Peyer's patch (tissue), 4 donors: ENCODE results near the gene GAK. TPM values are rescaled to one million over a fixed set of nuclear protein-coding genes. Genes with fewer than 3 reads are reported as not detected.
"Not testable (repeated sequence)": the region's sequence is repeated elsewhere in the genome, so short reads cannot be mapped to it uniquely, and the experiment has no call there.

Source experiments
- DNase-seq, 3 donors: peaks; one replicate each; pipeline ENCODE4 v3.0.0-alpha.2; 2017 to 2019
- H3K27ac ChIP-seq, 4 donors: fragments of 200-600 bp; sonication (generic); one replicate each; pipeline ENCODE4 v1.5.1; 2016 to 2019
- H3K27me3 ChIP-seq, 2 donors: fragments of 200-600 bp; sonication (generic); one replicate each; pipeline ENCODE4 v1.5.1; 2019
- H3K36me3 ChIP-seq, 3 donors: fragments of 200-600 bp; sonication (generic); one replicate each; pipeline ENCODE4 v1.5.1; 2016 to 2019
- H3K4me1 ChIP-seq, 4 donors: fragments of 200-600 bp; sonication (generic); one replicate each; pipeline ENCODE4 v1.5.1; 2016 to 2019
- H3K4me3 ChIP-seq, 4 donors: fragments of 200-600 bp; sonication (generic); 1 replicate in 3 of 4; 2 replicates in 1 of 4; pipeline ENCODE4 v1.5.1; 2016 to 2019; ENCODE audit warnings: mild to moderate bottlenecking in 1 of 4
- H3K9me3 ChIP-seq, 4 donors: fragments of 200-600 bp; sonication (generic); one replicate each; pipeline ENCODE4 v1.5.1; 2016 to 2019; ENCODE audit warnings: mild to moderate bottlenecking in 1 of 4
- POLR2A ChIP-seq, 2 donors: fragments of 450-650 bp; IDR thresholded peaks; one replicate each; pipeline ENCODE4 v1.5.1; 2017; ENCODE audit warnings: antibody characterized with exemption in 2 of 2, mild to moderate bottlenecking in 2 of 2, moderate library complexity in 2 of 2
- total RNA-seq, 4 donors: library from RNA; depleted of rRNA; stranded (reverse); fragments of >200 nt; gene quantifications; one replicate each; pipeline ENCODE4 v1.1.0, GENCODE V29; 2016
- TF ChIP-seq, protein P1 (sequence below), 6 experiments: fragments of 450-650 bp in 4 of 6; fragments of 200-600 bp in 2 of 6; sonication (generic) in 1 of 6; IDR thresholded peaks; one replicate each; pipeline ENCODE4 v1.5.1; 2017 to 2019; ENCODE audit warnings: antibody characterized with exemption in 6 of 6, mild to moderate bottlenecking in 3 of 6, moderate library complexity in 1 of 6

Gene GAK
- total RNA-seq = 100 to 1,000 TPM; 248 to 362 (median 351) TPM

DNA sequence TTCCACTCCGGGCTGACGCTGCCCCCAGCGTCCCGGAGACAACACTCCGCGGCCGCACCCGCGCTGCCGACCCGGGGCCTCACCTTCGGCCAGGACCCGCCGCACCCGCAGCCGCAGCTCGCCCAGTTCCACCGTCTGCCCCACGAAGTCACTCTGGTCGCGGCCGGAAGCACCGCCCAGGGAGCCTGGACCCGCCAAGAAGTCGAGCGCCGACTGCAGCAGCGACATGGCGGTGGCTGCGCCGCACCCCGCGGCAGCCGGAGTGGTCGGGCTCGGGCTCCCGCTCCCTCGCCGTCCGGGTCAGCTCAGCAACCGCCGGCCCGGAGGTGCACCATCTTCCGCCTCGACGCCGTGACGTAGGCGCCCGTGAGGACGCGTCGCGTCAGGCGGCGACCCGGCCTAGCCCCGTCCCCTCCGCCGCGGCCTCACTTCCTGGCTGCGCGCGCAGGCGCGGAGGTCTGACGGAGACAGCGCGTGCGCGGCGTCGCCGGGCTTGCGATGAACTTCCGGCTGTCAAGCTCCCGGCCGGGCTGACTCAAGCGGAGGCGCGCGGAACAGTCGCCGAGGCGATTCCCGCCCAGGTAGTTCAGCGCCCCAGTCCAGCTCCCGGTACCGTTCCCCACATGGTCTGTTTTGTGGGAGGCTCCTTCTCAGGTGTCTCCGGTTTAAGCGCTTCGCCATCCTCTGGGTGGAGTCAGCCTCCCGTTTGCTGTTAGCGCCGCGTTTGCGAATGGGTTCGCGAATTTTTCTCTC is at the start of gene GAK, which contains the start of gene TMEM175:
Gene GAK, minus strand, starts transcription at position 357 of the 753 bp plus-strand sequence. Its CDS starts 129 bp downstream, at position 228.
Gene TMEM175, plus strand, starts transcription at position 501 of the 753 bp plus-strand sequence. CDS start 15,280 bp downstream, outside the sequence.
- no peaks in the 10 kb centered on the region for H3K27me3 ChIP-seq
- TF ChIP-seq, protein P1, sequence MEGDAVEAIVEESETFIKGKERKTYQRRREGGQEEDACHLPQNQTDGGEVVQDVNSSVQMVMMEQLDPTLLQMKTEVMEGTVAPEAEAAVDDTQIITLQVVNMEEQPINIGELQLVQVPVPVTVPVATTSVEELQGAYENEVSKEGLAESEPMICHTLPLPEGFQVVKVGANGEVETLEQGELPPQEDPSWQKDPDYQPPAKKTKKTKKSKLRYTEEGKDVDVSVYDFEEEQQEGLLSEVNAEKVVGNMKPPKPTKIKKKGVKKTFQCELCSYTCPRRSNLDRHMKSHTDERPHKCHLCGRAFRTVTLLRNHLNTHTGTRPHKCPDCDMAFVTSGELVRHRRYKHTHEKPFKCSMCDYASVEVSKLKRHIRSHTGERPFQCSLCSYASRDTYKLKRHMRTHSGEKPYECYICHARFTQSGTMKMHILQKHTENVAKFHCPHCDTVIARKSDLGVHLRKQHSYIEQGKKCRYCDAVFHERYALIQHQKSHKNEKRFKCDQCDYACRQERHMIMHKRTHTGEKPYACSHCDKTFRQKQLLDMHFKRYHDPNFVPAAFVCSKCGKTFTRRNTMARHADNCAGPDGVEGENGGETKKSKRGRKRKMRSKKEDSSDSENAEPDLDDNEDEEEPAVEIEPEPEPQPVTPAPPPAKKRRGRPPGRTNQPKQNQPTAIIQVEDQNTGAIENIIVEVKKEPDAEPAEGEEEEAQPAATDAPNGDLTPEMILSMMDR (IDR thresholded peaks at IDR 0.05) = peak in 2 of 6 experiments; percentile 24 to 41
- TF ChIP-seq POLR2A (IDR thresholded peaks at IDR 0.05) = peak; percentile 94
- peak; percentile 94 to 99 (median 98) for DNase-seq
- H3K36me3 ChIP-seq = no peaks in the 10 kb centered on the region
- peaks cover 4 to 32% (median 14%) of the 10 kb centered on the region in 4 donors for H3K4me1 ChIP-seq
- peak within 1 kb of the TSS; percentile 86 to 100 (median 93) for H3K4me3 ChIP-seq
- peak within 1 kb of the TSS; percentile 94 to 99 (median 96) for H3K27ac ChIP-seq
- H3K9me3 ChIP-seq = no peaks in the 10 kb centered on the region

DNA sequence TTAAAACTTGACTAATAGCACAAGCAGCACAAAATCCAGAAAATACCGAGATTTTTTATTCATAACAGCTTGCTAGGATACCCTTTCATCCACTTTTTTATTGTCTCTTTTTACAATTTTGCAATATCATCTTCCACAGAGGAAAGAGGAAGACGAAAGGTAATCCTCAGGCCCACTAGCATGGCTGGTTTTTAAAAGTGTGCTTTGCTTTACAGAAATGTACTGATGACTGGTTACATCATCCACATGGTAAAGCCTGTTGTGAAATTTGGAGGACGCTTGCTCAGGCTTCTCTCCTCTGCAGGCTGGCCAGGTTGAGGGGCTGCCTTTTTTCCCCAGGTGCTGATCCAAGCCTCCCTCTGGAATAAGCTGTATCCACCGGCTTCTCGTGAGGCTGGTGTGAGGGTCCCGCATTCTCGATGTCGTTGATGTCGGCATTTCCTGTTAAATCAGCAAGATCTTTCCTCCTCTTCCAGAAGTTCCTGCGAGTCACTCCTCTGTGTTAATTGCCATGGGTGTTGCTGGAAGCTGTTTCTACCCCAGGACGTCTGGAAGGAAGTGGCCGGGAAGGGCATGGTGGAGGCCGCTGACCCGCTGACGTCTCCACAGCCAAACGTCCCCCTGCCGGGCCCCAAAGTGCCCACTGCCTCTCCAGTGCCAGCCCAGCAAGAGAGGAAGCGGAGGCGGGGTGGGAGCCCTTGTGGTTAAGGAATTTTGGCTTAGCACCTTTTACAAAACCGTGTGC is 47.0 kb upstream of the GAK start:
- no peak for DNase-seq
- H3K27ac ChIP-seq = no peak overlapping the region
- H3K27me3 ChIP-seq = no peaks in the 10 kb centered on the region
- TF ChIP-seq, protein P1 (IDR thresholded peaks at IDR 0.05) = no peak
- TF ChIP-seq POLR2A (IDR thresholded peaks at IDR 0.05) = no peak
- no peaks in the 10 kb centered on the region for H3K4me1 ChIP-seq
- no peak overlapping the region for H3K4me3 ChIP-seq
- H3K36me3 ChIP-seq = no peaks in the 10 kb centered on the region
- H3K9me3 ChIP-seq = peaks cover 0 to 9% (median 0%) of the 10 kb centered on the region in 4 donors

DNA sequence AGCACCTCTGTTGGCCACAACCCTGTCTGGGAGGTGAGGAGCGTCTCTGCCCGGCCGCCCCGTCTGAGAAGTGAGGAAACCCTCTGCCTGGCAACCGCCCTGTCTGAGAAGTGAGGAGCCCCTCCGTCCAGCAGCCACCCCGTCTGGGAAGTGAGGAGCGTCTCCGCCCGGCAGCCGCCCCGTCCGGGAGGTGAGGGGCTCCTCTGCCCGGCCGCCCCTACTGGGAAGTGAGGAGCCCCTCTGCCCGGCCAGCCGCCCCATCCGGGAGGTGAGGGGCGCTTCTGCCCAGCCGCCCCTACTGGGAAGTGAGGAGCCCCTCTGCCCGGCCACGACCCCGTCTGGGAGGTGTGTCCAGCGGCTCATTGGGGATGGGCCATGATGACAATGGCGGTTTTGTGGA is 43.9 kb upstream of the GAK start:
- not testable (repeated sequence) for H3K9me3 ChIP-seq, H3K27me3 ChIP-seq, H3K4me3 ChIP-seq, H3K27ac ChIP-seq, H3K36me3 ChIP-seq, DNase-seq
- H3K4me1 ChIP-seq = peaks cover 4 to 20% (median 14%) of the 10 kb centered on the region in 4 donors

DNA sequence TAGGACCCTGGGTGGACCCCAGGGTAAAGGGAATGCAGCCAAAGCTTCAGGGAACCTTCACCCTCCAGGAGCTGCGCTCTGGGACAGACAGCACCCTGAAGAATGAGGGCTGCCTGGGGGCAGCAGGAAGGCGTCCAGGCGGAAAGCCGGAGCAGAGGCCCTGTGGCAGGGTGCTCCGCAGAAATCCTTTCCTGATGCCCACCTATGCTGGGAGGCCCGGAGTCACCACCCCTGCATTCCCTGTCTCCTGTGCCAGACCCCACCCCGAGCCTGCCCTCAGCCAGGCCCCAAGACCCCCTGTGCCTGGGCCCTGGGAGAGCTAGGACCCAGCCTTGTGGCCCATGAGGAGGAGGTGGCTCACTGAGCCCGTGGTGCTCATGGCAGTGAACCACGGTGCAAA is 42.6 kb upstream of the GAK start:
- peak in 1 of 3 donors; percentile 46 for DNase-seq
- H3K27ac ChIP-seq = no peak overlapping the region
- peaks cover 4 to 27% (median 16%) of the 10 kb centered on the region in 4 donors for H3K4me1 ChIP-seq
- H3K27me3 ChIP-seq = no peaks in the 10 kb centered on the region
- H3K9me3 ChIP-seq = peaks cover 0 to 9% (median 0%) of the 10 kb centered on the region in 4 donors
- H3K36me3 ChIP-seq = no peaks in the 10 kb centered on the region
- TF ChIP-seq, protein P1 (IDR thresholded peaks at IDR 0.05) = no peak
- no peak for TF ChIP-seq POLR2A (IDR thresholded peaks at IDR 0.05)
- H3K4me3 ChIP-seq = no peak overlapping the region

DNA sequence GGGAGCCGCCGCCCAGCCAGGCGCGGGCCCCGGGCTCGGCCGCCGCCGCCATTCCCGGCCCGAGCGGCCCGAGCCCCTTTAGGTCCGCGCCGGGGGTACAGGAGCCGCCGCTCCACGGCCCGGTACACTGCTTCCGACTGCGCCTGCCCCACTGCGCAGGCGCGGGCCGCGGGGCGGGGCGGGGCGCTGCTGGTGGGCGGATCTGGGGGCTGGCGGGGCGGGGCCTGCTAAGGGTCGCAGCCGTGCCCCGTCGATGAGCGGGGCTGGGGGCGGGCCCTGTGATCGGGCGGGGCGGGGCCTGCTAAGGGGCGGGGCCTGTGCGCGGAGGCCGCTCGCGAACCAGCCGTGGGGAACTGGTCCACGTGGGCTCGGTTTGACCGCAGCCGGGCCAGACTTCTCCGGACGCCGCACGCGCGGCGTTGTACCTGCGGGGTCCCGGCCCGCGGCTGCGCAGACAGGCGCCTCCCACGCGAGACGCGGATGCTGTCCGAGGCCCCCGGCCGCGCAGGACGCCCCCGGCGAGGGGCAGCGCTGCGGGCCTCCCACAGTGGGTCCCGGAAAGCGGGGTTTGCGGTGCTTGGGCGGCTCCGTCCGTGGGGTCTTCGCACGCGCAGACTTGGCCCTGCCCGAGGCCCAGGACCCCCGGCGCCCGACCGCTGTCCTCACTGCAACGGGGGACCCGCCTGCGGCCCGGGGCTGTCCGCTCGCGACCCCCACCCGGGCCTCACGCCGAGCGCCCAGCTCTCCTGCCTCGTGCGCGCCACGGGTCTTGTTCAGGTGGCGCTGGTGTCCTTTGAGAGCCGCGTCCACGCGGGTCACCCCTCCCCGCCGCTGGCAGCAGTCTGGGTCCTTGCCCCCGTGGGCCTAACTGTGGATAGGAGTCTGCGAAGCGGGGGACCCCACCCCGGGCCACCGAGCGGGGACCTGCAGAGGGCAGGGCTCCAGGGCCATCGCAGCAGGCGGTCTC is 41.6 kb upstream of the GAK start, which contains the start of gene DGKQ:
Gene DGKQ, minus strand, starts transcription at position 139 of the 967 bp plus-strand sequence. Its CDS starts 87 bp downstream, at position 52.
- no peaks in the 10 kb centered on the region for H3K27me3 ChIP-seq
- peak within 1 kb of the TSS; percentile 67 to 99 (median 86) for H3K27ac ChIP-seq
- TF ChIP-seq, protein P1 (IDR thresholded peaks at IDR 0.05) = no peak
- peak; percentile 38 to 68 for TF ChIP-seq POLR2A (IDR thresholded peaks at IDR 0.05)
- H3K9me3 ChIP-seq = peaks cover 0 to 9% (median 0%) of the 10 kb centered on the region in 4 donors
- DNase-seq = peak; percentile 89 to 95 (median 94)
- peaks cover 0 to 3% (median 0%) of the 10 kb centered on the region in 3 donors for H3K36me3 ChIP-seq
- H3K4me3 ChIP-seq = peak within 1 kb of the TSS; percentile 60 to 98 (median 82)
- peaks cover 4 to 27% (median 16%) of the 10 kb centered on the region in 4 donors for H3K4me1 ChIP-seq
